Heart left ventricle (tissue), 16 donors: Measurements from ENCODE around the gene FGF16. TPM values are rescaled to one million over a fixed set of nuclear protein-coding genes. Genes with fewer than 3 reads are reported as not detected.

Experiments used
- ATAC-seq, 4 donors: fragments of 200-7000 bp; cut with Tn5 transposase; one replicate each; pipeline ENCODE4 v1.9.1; 2020 to 2022; ENCODE audit warnings: moderate library complexity in 4 of 4, mild to moderate bottlenecking in 3 of 4, moderate number of reproducible peaks in 1 of 4
- DNase-seq, 5 donors: peaks; one replicate each; pipeline ENCODE4 v3.0.0-alpha.2; 2020
- H3K27ac ChIP-seq, 12 donors: fragments of 200-600 bp; sonication (generic) in 4 of 12; one replicate each; pipeline versions ENCODE4 v1.5.0 to v1.8.0; 2016 to 2022; ENCODE audit warnings: mild to moderate bottlenecking in 2 of 12
- H3K27me3 ChIP-seq, 9 donors: fragments of 200-600 bp; sonication (generic) in 2 of 9; one replicate each; pipeline versions ENCODE4 v1.5.1 to v1.8.0; 2016 to 2022; ENCODE audit warnings: mild to moderate bottlenecking in 3 of 9
- H3K36me3 ChIP-seq, 9 donors: fragments of 200-600 bp; sonication (generic) in 2 of 9; one replicate each; pipeline versions ENCODE4 v1.5.0 to v1.8.0; 2018 to 2022; ENCODE audit warnings: mild to moderate bottlenecking in 2 of 9
- H3K4me1 ChIP-seq, 12 donors: fragments of 200-600 bp; sonication (generic) in 4 of 12; one replicate each; pipeline versions ENCODE4 v1.5.0 to v1.8.0; 2016 to 2022; ENCODE audit warnings: mild to moderate bottlenecking in 3 of 12
- H3K4me3 ChIP-seq, 12 donors: fragments of 200-600 bp; sonication (generic) in 4 of 12; one replicate each; pipeline versions ENCODE4 v1.5.0 to v1.8.0; 2017 to 2022; ENCODE audit warnings: mild to moderate bottlenecking in 9 of 12, moderate library complexity in 4 of 12
- H3K9me3 ChIP-seq, 12 donors: fragments of 200-600 bp; sonication (generic) in 4 of 12; one replicate each; pipeline versions ENCODE4 v1.5.0 to v1.8.0; 2016 to 2022; ENCODE audit warnings: mild to moderate bottlenecking in 1 of 12
- POLR2A ChIP-seq, 2 donors: fragments of 450-650 bp; IDR thresholded peaks; one replicate each; pipeline ENCODE4 v1.6.1; 2017; ENCODE audit warnings: antibody characterized with exemption in 2 of 2, mild to moderate bottlenecking in 2 of 2, moderate library complexity in 2 of 2
- WGBS, 4 donors: extraction: QIAGEN DNeasy Blood & Tissue Kit in 2 of 4; methylation state at CpG; one replicate each; pipeline versions ENCODE4 v1.1.5 to v1.1.7; 2013 to 2018; 5-methylcytosine and 5-hydroxymethylcytosine counted together
- intact Hi-C, 10 donors: fragments of 100-400 bp; cut with DNase I; formaldehyde crosslinking; loops; one replicate each; pipeline versions ENCODE4 v1.11.1 to v1.14.2; 2022
- polyA plus RNA-seq, 2 donors: library from polyadenylated mRNA; stranded (reverse); fragments of 200-250 nt; gene quantifications; one replicate each; pipeline ENCODE4 v1.2.3, GENCODE V29; 2013
- total RNA-seq, 9 donors: library from RNA; depleted of rRNA in 2 of 9; stranded (reverse); fragments of >200 nt in 2 of 9; fragmentation: NEBNext Ultra II Directional in 3 of 9; extraction: Animal tissue kit (Norgen Biotek cat#: 25700) in 3 of 9; gene quantifications; one replicate each; pipeline versions ENCODE4 v1.1.0 to v1.2.4, GENCODE V29; 2016 to 2023
- TF ChIP-seq, protein P1 (sequence below), 12 donors: fragments of 200-600 bp; sonication (generic) in 4 of 12; IDR thresholded peaks; one replicate each; pipeline versions ENCODE4 v1.5.0 to v1.8.0; 2018 to 2022; ENCODE audit warnings: antibody characterized with exemption in 12 of 12, mild to moderate bottlenecking in 5 of 12
- donor health status: ischemic (EF 13 %, LVEDD 7.1; RV severe dilation, severe dysfunction).
- donor health status: healthy with polysubstance abuse.
- donor health status: DM: no; HTN: yes; CAD: no.
- donor health status: DM: no; HTN: no; CAD: no.
- donor health status: ischemic (EF 25% LVEDD 6.9; RV normal size, moderate dysfunction).
- donor health status: ischemic (EF 25% LVEDD 5.7; RV mildly dilated, moderate dysfunction).
- donor health status: healthy.
- donor health status: DM: yes; HTN: yes; CAD: no.
- donor health status: ischemic (EF 35%, LVEDD 5.7; RV mildly dilated, moderate dysfunction).
- donor health status: nonischemic (EF 11% LVEDD 7.7; RV severe dilation, severe dysfunction).
- donor health status: DM: yes; HTN: yes; CAD: no.
- donor health status: PGD.
- donor health status: ischemic (EF 29% LVEDD 5.4; RV normal size, mild dysfunction).
- donor health status: nonischemic (EF 23%, LVEDD 6.1; RV moderate dilation, normal function).

FGF16 gene
- total and polyA plus RNA-seq, 11 donors: 0.06 to 0.54 (median 0.22) TPM; not detected in 5

DNA sequence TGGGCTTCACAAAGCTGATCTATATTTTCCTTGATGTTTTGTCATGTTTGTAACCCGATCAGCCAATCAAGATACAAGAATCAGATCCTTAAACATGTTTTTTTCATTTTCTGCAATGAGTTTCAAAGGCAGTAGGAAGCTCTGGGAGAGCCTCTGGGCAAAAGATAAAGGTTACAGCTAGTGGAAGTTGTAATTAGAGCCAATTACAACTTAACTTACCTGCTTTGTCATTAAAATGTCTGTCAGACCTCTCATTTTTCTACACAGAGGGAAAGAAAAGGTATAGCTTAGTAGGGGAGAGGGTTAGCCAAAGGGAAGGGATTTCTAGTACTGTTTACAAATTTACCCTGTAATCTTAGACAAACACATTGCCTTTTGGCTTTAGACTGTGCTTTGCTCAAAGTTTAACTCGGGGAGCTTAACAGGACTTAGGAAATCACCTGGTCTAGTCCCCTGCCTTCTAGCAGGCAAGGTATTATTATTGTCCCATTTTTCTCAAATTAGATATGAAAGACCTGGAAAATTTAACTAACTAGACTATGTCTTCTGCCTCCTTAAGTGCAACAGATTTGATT lies 55.8 kb downstream of the FGF16 start:
- H3K4me1 ChIP-seq: peaks cover 0 to 9% (median 0%) of the 10 kb centered on the region in 12 donors
- H3K9me3 ChIP-seq: no peaks in the 10 kb centered on the region
- ATAC-seq (no peak), DNase-seq (no peak)
- intact Hi-C loops: no loop called here
- H3K4me3 ChIP-seq: no peak overlapping the region
- peaks cover 0 to 21% (median 5%) of the 10 kb centered on the region in 9 donors for H3K36me3 ChIP-seq
- H3K27ac ChIP-seq: no peak overlapping the region
- peaks cover 0 to 4% (median 0%) of the 10 kb centered on the region in 9 donors for H3K27me3 ChIP-seq
- 24 to 36% (median 31%) methylated on average over 2 of the region's 2 CpGs for WGBS, 4 donors
- TF ChIP-seq, protein P1, sequence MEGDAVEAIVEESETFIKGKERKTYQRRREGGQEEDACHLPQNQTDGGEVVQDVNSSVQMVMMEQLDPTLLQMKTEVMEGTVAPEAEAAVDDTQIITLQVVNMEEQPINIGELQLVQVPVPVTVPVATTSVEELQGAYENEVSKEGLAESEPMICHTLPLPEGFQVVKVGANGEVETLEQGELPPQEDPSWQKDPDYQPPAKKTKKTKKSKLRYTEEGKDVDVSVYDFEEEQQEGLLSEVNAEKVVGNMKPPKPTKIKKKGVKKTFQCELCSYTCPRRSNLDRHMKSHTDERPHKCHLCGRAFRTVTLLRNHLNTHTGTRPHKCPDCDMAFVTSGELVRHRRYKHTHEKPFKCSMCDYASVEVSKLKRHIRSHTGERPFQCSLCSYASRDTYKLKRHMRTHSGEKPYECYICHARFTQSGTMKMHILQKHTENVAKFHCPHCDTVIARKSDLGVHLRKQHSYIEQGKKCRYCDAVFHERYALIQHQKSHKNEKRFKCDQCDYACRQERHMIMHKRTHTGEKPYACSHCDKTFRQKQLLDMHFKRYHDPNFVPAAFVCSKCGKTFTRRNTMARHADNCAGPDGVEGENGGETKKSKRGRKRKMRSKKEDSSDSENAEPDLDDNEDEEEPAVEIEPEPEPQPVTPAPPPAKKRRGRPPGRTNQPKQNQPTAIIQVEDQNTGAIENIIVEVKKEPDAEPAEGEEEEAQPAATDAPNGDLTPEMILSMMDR (IDR thresholded peaks at IDR 0.05): no peak
- no peak for TF ChIP-seq POLR2A (IDR thresholded peaks at IDR 0.05)

DNA sequence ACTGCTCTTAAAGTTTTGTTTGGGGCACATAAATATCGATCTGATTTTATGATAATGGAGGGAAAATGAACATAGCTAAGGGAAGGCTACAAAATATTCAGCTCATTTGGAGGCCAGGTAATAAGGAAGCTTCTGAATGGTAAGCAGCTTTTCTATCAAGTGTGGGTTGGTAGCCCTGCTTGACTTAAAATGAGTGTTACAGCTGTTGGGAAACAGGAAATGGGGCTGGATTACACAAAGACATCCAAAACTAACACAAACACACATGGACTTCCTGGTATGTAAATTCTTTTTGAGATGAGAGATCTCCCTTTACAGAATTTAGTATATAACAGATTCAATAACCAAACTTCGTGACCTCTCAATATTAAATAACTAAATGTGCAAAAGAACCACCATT lies 58.0 kb downstream of the FGF16 start:
- intact Hi-C loops: no loop called here
- WGBS, 4 donors: 43 to 62% (median 54%) methylated on average over 2 of the region's 2 CpGs
- TF ChIP-seq, protein P1 (IDR thresholded peaks at IDR 0.05): no peak
- no peak for TF ChIP-seq POLR2A (IDR thresholded peaks at IDR 0.05)
- H3K27ac ChIP-seq: peak overlapping the region in 3 of 12 donors; percentile 18 to 29 (median 26)
- peaks cover 0 to 32% (median 9%) of the 10 kb centered on the region in 9 donors for H3K36me3 ChIP-seq
- peaks cover 0 to 9% (median 0%) of the 10 kb centered on the region in 12 donors for H3K4me1 ChIP-seq
- ATAC-seq (peak in 2 of 4 donors; percentile 34 to 52), DNase-seq (no peak)
- H3K9me3 ChIP-seq: no peaks in the 10 kb centered on the region
- H3K27me3 ChIP-seq: peaks cover 0 to 4% (median 0%) of the 10 kb centered on the region in 9 donors
- no peak overlapping the region for H3K4me3 ChIP-seq
